ENCODE measurements around the gene TMEM11. TPM values are rescaled to one million over a fixed set of nuclear protein-coding genes. Genes with fewer than 3 reads are reported as not detected.

TMEM11 gene
- polyA plus RNA-seq, 1 donor (not counting 4 experiments of a cell fraction or from before 2014, with no cell fraction given) = 40.1 TPM

- H3K27me3 ChIP-seq (ENCODE audit: control insufficient read depth, extremely low read depth, insufficient read depth, low read length) = no peaks in the 10 kb centered on the region
- TF ChIP-seq EZH2 (IDR thresholded peaks at IDR 0.05; ENCODE audit: low read length) = no peak
- no peak for TF ChIP-seq CTCF (optimal IDR thresholded peaks at IDR 0.05 in 1 of 3, IDR thresholded peaks at IDR 0.05 in 1 of 3, conservative IDR thresholded peaks at IDR 0.05 in 1 of 3; ENCODE audit: extremely low read depth in 1 of 3, insufficient read depth in 2 of 3, low read length in 3 of 3)
- no peak for FAIRE-seq
- H2AFZ ChIP-seq (ENCODE audit: control insufficient read depth, low read length) = no peak overlapping the region
- no peaks in the 10 kb centered on the region for H3K79me2 ChIP-seq (ENCODE audit: control insufficient read depth, insufficient read depth, low read length)
- H3K9me1 ChIP-seq (ENCODE audit: control insufficient read depth, extremely low read depth, insufficient read depth, low read length) = no peaks in the 10 kb centered on the region
- no peaks in the 10 kb centered on the region for H3K4me1 ChIP-seq (ENCODE audit: control insufficient read depth, extremely low read depth, insufficient read depth, low read length)
- no peak overlapping the region for H3K27ac ChIP-seq (ENCODE audit: control insufficient read depth, insufficient read depth, low read length)
- no peak overlapping the region for H3K9ac ChIP-seq (ENCODE audit: control insufficient read depth, extremely low read depth, insufficient read depth, low read length)
- H4K20me1 ChIP-seq (ENCODE audit: control insufficient read depth, extremely low read depth, insufficient read depth, low read length) = no peaks in the 10 kb centered on the region
- H3K4me2 ChIP-seq (ENCODE audit: control insufficient read depth, extremely low read depth, insufficient read depth, low read depth, low read length) = no peak overlapping the region
- H3K9me3 ChIP-seq (ENCODE audit: control insufficient read depth, low read depth, low read length) = no peaks in the 10 kb centered on the region
- peaks cover 8 to 21% of the 10 kb centered on the region in 2 experiments for H3K36me3 ChIP-seq (ENCODE audit: control insufficient read depth in 2 of 2, extremely low read depth in 1 of 2, insufficient read depth in 2 of 2, low read length in 2 of 2)
- H3K4me3 ChIP-seq (ENCODE audit: control insufficient read depth in 2 of 3, extremely low read depth in 1 of 3, insufficient read depth in 2 of 3, low read depth in 1 of 3, low read length in 3 of 3) = no peak overlapping the region
- dilution Hi-C loops (cut with MboI; ENCODE audit: extremely low pct_ligation_motif_present, low sequenced_read_pairs) = no loop called here
- DNase-seq (ENCODE audit: low read depth, low spot score) = no peak
These were observed 42.5 kb downstream of the TMEM11 start for GRCh38 chr17:21171309-21171922.

- no peaks in the 10 kb centered on the region for H3K79me2 ChIP-seq (ENCODE audit: control insufficient read depth, insufficient read depth, low read length)
- H3K4me2 ChIP-seq (ENCODE audit: control insufficient read depth, extremely low read depth, insufficient read depth, low read depth, low read length) = no peak overlapping the region
- H2AFZ ChIP-seq (ENCODE audit: control insufficient read depth, low read length) = no peak overlapping the region
- no peak overlapping the region for H3K9ac ChIP-seq (ENCODE audit: control insufficient read depth, extremely low read depth, insufficient read depth, low read length)
- no peaks in the 10 kb centered on the region for H3K9me3 ChIP-seq (ENCODE audit: control insufficient read depth, low read depth, low read length)
- no peaks in the 10 kb centered on the region for H3K27me3 ChIP-seq (ENCODE audit: control insufficient read depth, extremely low read depth, insufficient read depth, low read length)
- dilution Hi-C loops (cut with MboI; ENCODE audit: extremely low pct_ligation_motif_present, low sequenced_read_pairs) = no loop called here
- H3K27ac ChIP-seq (ENCODE audit: control insufficient read depth, insufficient read depth, low read length) = no peak overlapping the region
- H3K36me3 ChIP-seq (ENCODE audit: control insufficient read depth in 2 of 2, extremely low read depth in 1 of 2, insufficient read depth in 2 of 2, low read length in 2 of 2) = peaks cover 8 to 21% of the 10 kb centered on the region in 2 experiments
- no peaks in the 10 kb centered on the region for H3K9me1 ChIP-seq (ENCODE audit: control insufficient read depth, extremely low read depth, insufficient read depth, low read length)
- H3K4me3 ChIP-seq (ENCODE audit: control insufficient read depth in 2 of 3, extremely low read depth in 1 of 3, insufficient read depth in 2 of 3, low read depth in 1 of 3, low read length in 3 of 3) = no peak overlapping the region
- no peaks in the 10 kb centered on the region for H3K4me1 ChIP-seq (ENCODE audit: control insufficient read depth, extremely low read depth, insufficient read depth, low read length)
- TF ChIP-seq EZH2 (IDR thresholded peaks at IDR 0.05; ENCODE audit: low read length) = no peak
- no peak for TF ChIP-seq CTCF (optimal IDR thresholded peaks at IDR 0.05 in 1 of 3, IDR thresholded peaks at IDR 0.05 in 1 of 3, conservative IDR thresholded peaks at IDR 0.05 in 1 of 3; ENCODE audit: extremely low read depth in 1 of 3, insufficient read depth in 2 of 3, low read length in 3 of 3)
- no peak for DNase-seq (ENCODE audit: low read depth, low spot score)
- no peaks in the 10 kb centered on the region for H4K20me1 ChIP-seq (ENCODE audit: control insufficient read depth, extremely low read depth, insufficient read depth, low read length)
- no peak for FAIRE-seq
These were observed 43.2 kb downstream of the TMEM11 start for GRCh38 chr17:21170809-21171208.

Data from keratinocyte (primary cell).